ENCODE measurements around the gene SRMS.
"Not testable (repeated sequence)": the region's sequence is repeated elsewhere in the genome, so short reads cannot be mapped to it uniquely, and the experiment has no call there.

The SRMS gene

GRCh38 chr20:63518351-63518861 is 29.1 kb downstream of the SRMS start:
- DNase-seq (ENCODE audit: extremely low read depth, low read depth), result no peak
- TF ChIP-seq CTCF (IDR thresholded peaks at IDR 0.05; ENCODE audit: low read depth, low read length), result no peak

DNA sequence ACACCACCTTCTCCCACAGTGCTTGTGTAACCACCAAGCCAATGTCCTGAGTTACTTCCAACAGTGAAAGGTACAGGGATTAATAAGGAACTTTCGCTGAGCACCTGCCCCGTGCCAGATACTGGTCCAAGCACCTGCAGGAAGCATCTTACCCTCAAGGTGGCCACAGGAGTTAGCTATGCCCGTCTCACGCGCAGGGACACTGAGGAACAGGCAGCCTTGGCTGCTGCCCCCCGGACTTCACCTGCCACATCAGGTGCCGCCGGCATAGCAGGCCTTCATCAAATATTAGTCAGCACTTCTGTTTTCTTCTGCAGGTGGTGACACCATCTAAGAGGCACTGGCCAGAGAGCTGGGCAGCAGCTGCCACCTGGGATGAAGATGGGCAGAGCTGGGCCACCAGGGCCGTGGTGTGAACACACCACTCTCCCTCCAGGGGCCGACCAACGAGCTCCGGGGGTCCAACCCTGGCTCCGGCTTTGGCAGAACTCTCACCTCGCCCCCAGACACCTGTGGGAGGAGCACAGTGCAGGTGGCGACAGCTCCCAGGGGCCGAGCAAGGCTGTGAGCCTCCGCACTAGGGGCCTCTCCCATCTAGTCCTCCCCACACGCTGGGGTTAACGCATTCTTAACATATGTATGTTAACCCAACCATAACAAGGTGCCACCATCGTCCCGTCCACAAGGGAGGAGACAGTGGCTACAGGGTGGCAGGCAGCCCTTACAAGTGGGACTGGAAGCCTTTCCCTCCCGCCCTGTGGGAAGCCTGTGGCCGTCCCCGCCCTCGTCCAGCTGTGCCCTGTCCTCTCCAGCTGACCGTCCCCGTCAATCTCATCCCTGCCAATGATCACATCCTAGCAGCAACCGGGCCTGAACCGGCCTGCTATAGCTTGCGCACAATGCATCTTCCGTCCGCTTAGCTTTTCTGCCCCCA is 29.9 kb downstream of the SRMS start:
- no peak for TF ChIP-seq CTCF (IDR thresholded peaks at IDR 0.05; ENCODE audit: low read depth, low read length)
- no peak for DNase-seq (ENCODE audit: extremely low read depth, low read depth)

DNA sequence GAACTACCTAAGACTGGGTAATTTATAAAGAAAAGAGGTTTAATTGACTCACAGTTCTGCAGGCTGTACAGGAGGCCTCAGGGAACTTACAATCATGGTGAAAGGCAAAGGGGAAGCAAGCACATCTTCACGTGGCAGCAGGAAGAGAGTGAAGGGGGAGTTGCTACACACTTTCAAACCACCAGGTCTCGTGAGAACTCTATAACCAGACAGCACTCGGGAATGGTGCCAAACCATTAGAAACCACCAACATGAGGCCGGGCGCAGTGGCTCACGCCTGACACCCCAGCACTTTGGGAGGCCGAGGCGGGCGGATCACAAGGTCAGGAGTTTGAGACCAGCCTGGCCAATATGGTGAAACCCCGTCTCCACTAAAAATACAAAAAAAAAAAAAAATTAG is 33.0 kb downstream of the SRMS start:
- not testable (repeated sequence) for DNase-seq (ENCODE audit: extremely low read depth, low read depth)

DNA sequence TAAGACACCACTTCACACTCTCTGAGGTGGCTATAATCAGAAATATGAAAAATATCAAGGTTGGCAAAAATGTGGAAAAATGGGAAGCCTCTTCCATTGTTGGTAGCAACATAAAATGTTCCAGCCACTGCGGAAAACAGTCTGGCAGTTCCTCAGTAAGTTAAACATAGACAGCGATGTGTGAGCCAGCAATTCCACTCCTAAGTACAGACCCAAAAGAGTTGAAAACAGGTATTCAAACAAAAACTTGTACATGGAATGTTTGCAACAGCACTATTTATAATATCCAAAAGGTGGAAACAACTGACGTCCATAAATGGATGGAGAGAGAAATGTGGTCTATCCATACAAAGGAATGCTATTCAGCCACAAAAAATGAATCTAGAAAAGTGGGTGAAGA is 34.3 kb downstream of the SRMS start:
- no peak for DNase-seq (ENCODE audit: extremely low read depth, low read depth)
- no peak for TF ChIP-seq CTCF (IDR thresholded peaks at IDR 0.05; ENCODE audit: low read depth, low read length)

DNA sequence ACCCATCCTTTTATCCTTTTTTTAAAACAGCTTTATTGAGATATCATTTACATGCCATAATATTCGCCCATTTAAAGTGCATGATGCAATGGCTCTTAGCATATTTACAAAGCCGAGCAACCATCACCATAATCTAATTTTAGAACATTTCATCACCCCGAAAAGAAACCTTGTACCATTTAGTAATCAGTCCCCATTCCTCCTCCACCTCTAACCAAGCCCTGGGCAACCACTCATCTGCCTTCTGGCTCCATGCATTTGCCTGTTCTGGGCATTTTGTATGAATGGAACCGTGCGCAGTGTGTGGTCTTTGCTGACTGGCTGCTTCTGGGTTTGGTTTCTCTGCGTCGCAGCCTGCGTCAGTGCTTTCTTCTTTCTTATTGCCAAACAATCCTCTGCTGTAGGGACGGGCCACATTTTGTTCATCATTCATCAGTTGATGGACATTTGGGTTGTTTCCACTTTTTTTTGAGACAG is 38.4 kb downstream of the SRMS start:
- no peak for TF ChIP-seq CTCF (IDR thresholded peaks at IDR 0.05; ENCODE audit: low read depth, low read length)
- no peak for DNase-seq (ENCODE audit: extremely low read depth, low read depth)

GRCh38 chr20:63508072-63508768 is 39.3 kb downstream of the SRMS start:
- DNase-seq (ENCODE audit: extremely low read depth, low read depth), result no peak
- TF ChIP-seq CTCF (IDR thresholded peaks at IDR 0.05; ENCODE audit: low read depth, low read length), result no peak

DNA sequence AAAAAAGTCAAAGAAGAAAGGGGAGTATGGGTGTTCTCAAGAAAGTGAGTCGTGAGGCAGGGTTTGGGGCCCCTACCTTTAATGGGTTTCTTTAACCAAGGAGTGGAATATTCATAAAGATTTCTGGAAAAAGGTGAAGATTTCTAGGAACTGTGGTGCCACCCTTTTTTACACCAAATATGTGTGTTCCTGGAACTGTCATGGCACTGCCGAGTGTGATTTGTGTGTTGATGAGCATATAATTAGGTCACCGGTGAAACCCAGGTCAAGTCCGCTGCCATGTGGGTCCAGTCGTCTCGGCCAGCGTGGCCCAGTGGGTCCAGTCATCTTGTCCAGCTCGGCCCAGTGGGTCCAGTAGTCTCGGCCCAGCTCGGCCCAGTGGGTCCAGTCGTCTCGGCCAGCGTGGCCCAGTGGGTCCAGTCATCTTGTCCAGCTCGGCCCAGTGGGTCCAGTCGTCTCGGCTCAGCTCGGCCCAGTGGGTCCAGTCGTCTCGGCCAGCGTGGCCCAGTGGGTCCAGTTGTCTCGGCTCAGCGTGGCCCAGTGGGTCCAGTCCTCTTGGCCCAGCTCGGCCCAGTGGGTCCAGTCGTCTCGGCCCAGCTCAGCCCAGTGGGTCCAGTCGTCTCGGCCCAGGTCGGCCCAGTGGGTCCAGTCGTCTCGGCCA is 40.3 kb downstream of the SRMS start:
- DNase-seq (ENCODE audit: extremely low read depth, low read depth), result no peak
- TF ChIP-seq CTCF (IDR thresholded peaks at IDR 0.05; ENCODE audit: low read depth, low read length), result no peak
